K562 (cell line): ENCODE results near the gene OR51B5. TPM values are rescaled to one million over a fixed set of nuclear protein-coding genes. Genes with fewer than 3 reads are reported as not detected.

Experiments
- CREB3 ChIP-seq: fragments of 450-650 bp; conservative IDR thresholded peaks from 2 replicates; pipeline ENCODE4 v1.6.1; 2016; ENCODE audit warnings: missing genetic modification characterization, low read depth, mild to moderate bottlenecking, missing compliant biosample characterization, moderate library complexity
- HIVEP1 ChIP-seq: fragments of 250-450 bp; sonication (Bioruptor Pico); IDR thresholded peaks from 2 replicates; pipeline ENCODE4 v1.4.0; 2020; ENCODE audit warnings: mild to moderate bottlenecking
- KLF6 ChIP-seq: fragments of 250-450 bp; sonication (Bioruptor Pico); IDR thresholded peaks from 2 replicates; pipeline ENCODE4 v1.4.0; 2020; ENCODE audit warnings: mild to moderate bottlenecking, moderate library complexity, borderline replicate concordance
- MAFG ChIP-seq: fragments of 450-650 bp; conservative IDR thresholded peaks from 2 replicates; pipeline ENCODE4 v1.6.1; 2016; ENCODE audit warnings: missing genetic modification characterization, missing compliant biosample characterization
- MEF2D ChIP-seq: conservative IDR thresholded peaks from 2 replicates; pipeline ENCODE4 v1.6.1; 2016; ENCODE audit warnings: low read depth, missing genetic modification characterization, missing compliant biosample characterization
- NFE2L1 ChIP-seq: fragments of 450-650 bp; IDR thresholded peaks from 2 replicates; pipeline ENCODE4 v1.6.1; 2016; ENCODE audit warnings: missing genetic modification characterization, low read depth, mild to moderate bottlenecking, missing compliant biosample characterization, moderate library complexity, borderline replicate concordance
- PBX2 ChIP-seq, 2 experiments: IDR thresholded peaks in 1 of 2; conservative IDR thresholded peaks in 1 of 2; 2 replicates each; pipeline ENCODE4 v1.6.1; 2016; ENCODE audit warnings: low read depth in 2 of 2, mild to moderate bottlenecking in 1 of 2, missing compliant biosample characterization in 1 of 2, missing genetic modification characterization in 1 of 2, moderate library complexity in 1 of 2
- PTTG1 ChIP-seq: fragments of 450-650 bp; IDR thresholded peaks from 2 replicates; pipeline ENCODE4 v1.6.1; 2016; ENCODE audit warnings: low read depth, mild to moderate bottlenecking, missing genetic modification characterization, missing compliant biosample characterization
- TEAD2 ChIP-seq: fragments of 450-650 bp; IDR thresholded peaks from 2 replicates; pipeline ENCODE4 v1.6.1; 2016; ENCODE audit warnings: missing genetic modification characterization, control low read depth, missing compliant biosample characterization
- ZNF23 ChIP-seq: fragments of 250-450 bp; sonication (Bioruptor Pico); IDR thresholded peaks from 2 replicates; pipeline ENCODE4 v1.4.0; 2020; ENCODE audit warnings: mild to moderate bottlenecking
- ZNF239 ChIP-seq: fragments of 250-450 bp; sonication (Bioruptor Pico); IDR thresholded peaks from 2 replicates; pipeline ENCODE4 v1.4.0; 2020; ENCODE audit warnings: mild to moderate bottlenecking
- ZNF511 ChIP-seq: sonication (generic); formaldehyde crosslinking; IDR thresholded peaks from 2 replicates; pipeline ENCODE4 v1.8.0; 2022; ENCODE audit warnings: mild to moderate bottlenecking, missing genetic modification reagents
- ZNF583 ChIP-seq: fragments of 250-450 bp; sonication (Bioruptor Pico); IDR thresholded peaks from 2 replicates; pipeline ENCODE4 v1.4.0; 2020
- ZNF592 ChIP-seq: fragments of 450-650 bp; IDR thresholded peaks from 2 replicates; pipeline ENCODE4 v1.6.1; 2017; ENCODE audit warnings: antibody characterized with exemption, mild to moderate bottlenecking
- ZNF639 ChIP-seq, 2 experiments: fragments of 200-800 bp in 1 of 2; sonication (Bioruptor generic) in 1 of 2; sonication (generic) in 1 of 2; formaldehyde crosslinking in 1 of 2; IDR thresholded peaks in 1 of 2; conservative IDR thresholded peaks in 1 of 2; 2 replicates each; pipeline versions ENCODE4 v1.5.0 to v1.6.1; 2016 to 2020; ENCODE audit warnings: missing compliant biosample characterization in 1 of 2, missing genetic modification characterization in 1 of 2, missing genetic modification reagents in 1 of 2
- ZSCAN29 ChIP-seq: fragments of 450-650 bp; IDR thresholded peaks from 2 replicates; pipeline ENCODE4 v1.6.1; 2017
- polyA plus RNA-seq, 8 experiments: library from polyadenylated mRNA; depleted of rRNA in 4 of 8; stranded (reverse) in 5 of 8; unstranded in 3 of 8; fragments of >200 nt; fragmentation: Nextera tagmentation in 2 of 8; fragmentation: Illumina TruSeq in 1 of 8; extraction: Ambion mirVana in 2 of 8; extraction: Trizol in 1 of 8; gene quantifications; 2 replicates each; pipeline versions ENCODE4 v1.2.1 to v1.2.3, GENCODE V29; 2011 to 2014; ENCODE audit warnings: inconsistent platforms in 1 of 8, missing spikeins in 1 of 8
- total RNA-seq, 7 experiments: library from RNA; depleted of rRNA in 6 of 7; stranded (reverse); fragments of >200 nt in 6 of 7; fragmentation: Illumina TruSeq in 2 of 7; extraction: Trizol in 2 of 7; gene quantifications; 2 replicates each; pipeline versions ENCODE4 v1.2.1 to v1.2.3, GENCODE V29; 2011 to 2021; ENCODE audit warnings: low replicate concordance in 1 of 7

The OR51B5 gene
- total and polyA plus RNA-seq, 9 of the 15 experiments (the other 6 are each of a cell fraction or from before 2014, with no cell fraction given): 81.2 to 176 (median 113) TPM

GRCh38 chr11:5367448-5368074 is 24.2 kb upstream of the OR51B5 start (continued):
- TF ChIP-seq KLF6 (CRISPR knock-in tag): peak; percentile 47; the same call in 1 of the 2 replicates
- 0 out of 2 replicates have a peak, but pooled peaks have one; percentile 7 for TF ChIP-seq NFE2L1
- peak; percentile 95 for TF ChIP-seq ZNF592
- TF ChIP-seq TEAD2 (tag): 0 out of 2 replicates have a peak, but pooled peaks have one; percentile 22
- TF ChIP-seq ZNF23 (CRISPR knock-in tag): 0 out of 2 replicates have a peak, but pooled peaks have one; percentile 52
- TF ChIP-seq MEF2D (tag): peak; percentile 72
- peak; percentile 40; the same call in 1 of the 2 replicates for TF ChIP-seq ZNF583 (CRISPR knock-in tag)
- no peak for TF ChIP-seq PBX2 (CRISPR knock-in tag; IDR thresholded peaks at IDR 0.05; ENCODE audit: low read depth)
- TF ChIP-seq PBX2 (tag; conservative IDR thresholded peaks at IDR 0.05; ENCODE audit: low read depth): 0 out of 2 replicates have a peak, but pooled peaks have one; percentile 21
- peak; percentile 72 for TF ChIP-seq CREB3 (tag)
- TF ChIP-seq ZNF239: peak; percentile 47; the same call in 1 of the 2 replicates
- TF ChIP-seq HIVEP1 (CRISPR knock-in tag): 0 out of 2 replicates have a peak, but pooled peaks have one; percentile 17
- TF ChIP-seq PTTG1 (tag): peak; percentile 80
- TF ChIP-seq ZSCAN29: no peak
- TF ChIP-seq ZNF639 (CRISPR knock-in tag; conservative IDR thresholded peaks at IDR 0.05 in 1 of 2, IDR thresholded peaks at IDR 0.05 in 1 of 2): no peak
- TF ChIP-seq ZNF511 (CRISPR knock-in tag): no peak
- TF ChIP-seq MAFG (tag): peak; percentile 49; the same call in 1 of the 2 replicates
